GM10266 (cell line): ENCODE results near the gene LETM1.

Source experiments
- DNase-seq: peaks from one replicate; pipeline ENCODE4 v3.0.0; 2012; ENCODE audit errors: extremely low spot score
- CTCF ChIP-seq: IDR thresholded peaks from 2 replicates; pipeline ENCODE4 v1.5.1; 2012; ENCODE audit warnings: mild to moderate bottlenecking, low read depth; ENCODE audit not compliant: control insufficient read depth, insufficient read depth; ENCODE audit errors: missing control alignments

LETM1 gene

GRCh38 chr4:1788254-1788973, 67.5 kb downstream of the LETM1 start:
- no peak for TF ChIP-seq CTCF
- DNase-seq, result no peak

GRCh38 chr4:1787411-1788077, 68.4 kb downstream of the LETM1 start:
- no peak for TF ChIP-seq CTCF
- DNase-seq, result no peak

GRCh38 chr4:1786544-1787362, 69.2 kb downstream of the LETM1 start:
- DNase-seq, result no peak

GRCh38 chr4:1785592-1785991, 70.4 kb downstream of the LETM1 start:
- TF ChIP-seq CTCF, result no peak
- DNase-seq, result no peak

More at GRCh38 chr4:1786544-1787362, 69.2 kb downstream of the LETM1 start:
- TF ChIP-seq CTCF, result no peak

GRCh38 chr4:1784789-1785591, 71.0 kb downstream of the LETM1 start:
- no peak for DNase-seq

GRCh38 chr4:1784395-1784788, 71.6 kb downstream of the LETM1 start:
- DNase-seq, result no peak

More at GRCh38 chr4:1784789-1785591, 71.0 kb downstream of the LETM1 start:
- no peak for TF ChIP-seq CTCF

More at GRCh38 chr4:1784395-1784788, 71.6 kb downstream of the LETM1 start:
- TF ChIP-seq CTCF, result no peak
